T-helper 22 cell (primary cell): Measurements from ENCODE around the gene KRT37.

Experiments used
- DNase-seq: peaks from one replicate; pipeline ENCODE4 v3.0.0-alpha.2; 2020; ENCODE audit warnings: low read depth

KRT37 gene

DNA sequence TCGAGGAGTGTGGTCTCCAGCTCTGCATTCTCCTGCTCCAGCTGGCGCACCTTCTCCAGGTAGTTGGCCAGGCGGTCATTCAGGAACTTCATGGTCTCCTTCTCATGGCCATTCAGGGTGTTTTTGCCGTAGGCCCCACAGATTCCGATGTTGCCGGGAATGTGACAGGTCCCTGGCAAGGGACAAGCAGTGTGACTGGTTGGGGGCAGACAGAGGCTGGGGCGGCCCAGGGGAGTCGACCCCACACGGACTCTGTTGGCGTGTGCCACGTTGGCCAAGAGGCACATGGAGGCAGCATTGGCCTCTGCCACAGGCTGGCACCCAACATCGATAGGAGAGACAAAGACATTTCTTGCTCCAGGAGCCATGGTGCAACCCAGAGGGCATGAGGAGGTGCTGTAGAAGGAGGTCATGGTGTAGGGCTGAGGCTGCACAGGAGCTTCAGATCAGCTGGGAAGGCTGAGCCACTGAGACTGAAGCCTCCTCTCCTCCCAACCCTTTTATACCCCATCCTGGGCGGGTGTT is at the start of gene KRT37:
TSS of gene KRT37 (minus strand) at position 475 of the 525 bp plus-strand sequence. CDS start at position 413, 62 bp downstream.
- no peak for DNase-seq

DNA sequence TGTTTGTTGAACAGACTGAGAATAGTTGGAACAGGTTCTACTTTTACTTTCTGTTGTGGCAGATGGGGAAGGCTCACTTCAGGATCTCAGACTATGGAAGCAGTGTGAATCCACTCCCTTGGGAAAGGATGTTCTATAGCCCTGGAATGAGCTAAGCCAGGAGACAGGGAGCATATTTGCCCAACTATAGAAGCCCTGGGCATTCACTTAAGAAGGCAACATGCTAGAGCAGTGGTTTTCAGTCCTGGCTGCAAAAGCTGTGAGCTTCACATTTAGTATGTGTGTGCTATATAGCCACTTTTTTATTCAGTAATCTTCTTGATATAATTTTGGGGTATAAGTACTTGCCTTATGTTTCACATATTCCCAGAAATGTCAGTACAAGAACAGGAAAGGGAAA is 44.0 kb upstream of the KRT37 start:
- no peak for DNase-seq

DNA sequence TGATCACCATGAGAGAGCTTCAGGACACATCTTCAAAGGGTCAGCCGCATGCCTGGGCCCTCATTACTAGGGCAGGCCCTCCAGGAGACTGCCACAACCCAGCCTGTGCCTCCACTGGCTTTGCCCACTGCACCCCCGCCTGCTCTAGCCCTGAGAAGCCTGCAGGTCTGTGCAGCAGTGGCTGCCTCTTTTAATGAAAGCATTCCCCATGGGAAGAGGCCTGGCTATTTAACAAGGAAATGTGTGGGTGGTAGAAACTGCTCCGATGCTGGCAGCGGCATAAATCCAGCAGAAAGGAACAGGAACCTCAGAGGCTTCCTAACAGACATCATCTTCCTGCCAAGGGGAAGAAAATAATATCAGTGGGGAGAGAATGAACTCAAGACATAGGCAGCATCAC is 43.2 kb upstream of the KRT37 start:
- no peak for DNase-seq

DNA sequence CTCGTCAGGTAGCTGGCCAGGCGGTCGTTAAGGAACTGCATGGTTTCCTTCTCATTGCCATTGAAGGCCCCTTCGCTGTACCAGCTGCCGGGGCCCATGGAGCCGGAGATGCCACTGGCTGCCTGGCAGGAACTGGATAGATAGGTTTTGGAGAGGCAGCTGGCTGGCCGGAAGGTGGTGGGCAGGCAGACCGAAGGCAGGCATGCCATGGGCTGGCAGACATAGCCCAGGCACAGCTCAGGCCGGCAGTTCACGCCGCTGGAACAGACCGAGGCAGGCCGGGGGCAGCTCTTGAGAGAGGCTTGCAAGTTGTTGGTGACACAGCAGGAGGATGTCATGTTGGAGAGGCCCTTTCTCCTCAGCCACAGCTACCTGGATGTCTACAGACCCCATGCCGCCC is 42.6 kb upstream of the KRT37 start, which contains the start of gene KRT32:
TSS of gene KRT32 (minus strand) at position 399 of the 400 bp plus-strand sequence. CDS start at position 338, 61 bp downstream.
- no peak for DNase-seq

DNA sequence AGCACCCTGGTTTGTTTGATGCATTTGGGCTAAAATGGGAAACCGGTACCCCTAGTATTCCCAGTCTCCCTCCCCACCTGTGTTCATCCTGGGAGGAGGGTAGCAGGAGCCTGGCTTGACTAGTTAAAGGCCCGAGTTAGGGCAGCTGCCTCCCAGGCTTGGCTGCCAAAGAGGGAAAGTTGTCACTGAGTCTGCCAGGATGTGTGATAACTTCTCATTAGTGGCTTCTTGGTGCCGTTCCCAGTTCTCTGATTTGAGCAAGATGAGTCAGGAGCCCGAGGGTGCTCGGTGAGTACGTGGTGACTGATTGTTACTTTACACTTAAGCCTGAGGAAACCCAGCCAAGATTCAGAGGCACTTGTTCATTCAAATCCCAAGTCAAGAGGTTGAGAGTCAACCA is 40.3 kb upstream of the KRT37 start:
- DNase-seq = no peak

DNA sequence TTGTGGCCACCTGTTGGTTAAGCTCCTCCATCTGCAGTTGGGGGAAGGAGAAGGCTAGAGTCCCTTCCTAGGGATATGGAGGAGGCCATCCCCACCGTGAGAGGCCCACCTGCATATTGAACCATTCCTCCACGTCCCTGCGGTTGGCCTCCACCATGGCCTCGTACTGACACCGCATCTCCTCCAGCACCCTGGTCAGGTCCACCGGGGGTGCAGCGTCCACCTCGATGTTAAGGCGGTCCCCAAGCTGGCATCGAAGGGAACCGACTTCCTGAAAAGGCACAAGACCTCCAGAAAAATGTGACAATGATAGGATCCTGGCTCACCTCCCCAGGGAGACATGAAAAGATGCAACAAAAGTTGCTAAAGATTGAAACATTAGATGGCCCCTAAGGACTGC is 39.8 kb upstream of the KRT37 start:
- no peak for DNase-seq

DNA sequence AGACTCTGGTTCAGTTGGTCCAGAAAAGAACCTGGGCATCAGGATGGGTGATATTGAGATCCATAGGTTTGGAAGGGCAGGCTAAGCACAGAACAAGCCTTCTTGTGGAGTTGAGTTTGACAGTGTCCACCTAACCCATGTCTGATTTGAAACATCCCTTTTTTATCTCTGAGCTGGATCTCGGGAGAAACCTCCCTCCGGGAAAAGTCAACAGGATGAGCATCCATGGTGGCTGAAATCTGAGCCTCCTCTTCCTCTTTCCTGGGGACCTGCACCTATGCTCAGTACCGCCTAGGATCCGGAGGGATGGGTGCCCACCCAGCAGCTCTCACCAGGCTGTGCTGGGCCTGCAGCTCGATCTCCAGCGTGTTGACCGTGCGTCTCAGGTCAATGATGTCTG is 39.4 kb upstream of the KRT37 start:
- DNase-seq = no peak

DNA sequence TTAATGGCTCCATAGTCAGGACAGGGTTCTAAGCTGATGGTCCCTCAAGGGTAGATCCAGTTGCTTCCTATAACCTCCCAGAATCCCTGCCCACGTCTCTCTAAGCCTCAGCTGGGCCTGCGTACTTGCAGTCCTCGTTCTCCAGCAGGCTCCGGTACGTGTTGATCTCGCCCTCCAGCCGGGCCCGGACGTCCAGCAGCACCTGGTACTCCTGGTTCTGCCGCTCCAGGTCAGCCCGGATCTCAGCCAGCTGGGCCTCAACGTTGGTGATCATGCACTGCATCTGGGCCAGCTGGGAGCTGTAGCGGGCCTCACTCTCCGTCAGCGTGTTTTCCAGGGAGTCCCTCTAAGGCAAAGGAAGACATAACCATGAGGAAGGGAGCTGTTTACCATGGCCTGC is 38.3 kb upstream of the KRT37 start:
- DNase-seq = no peak

DNA sequence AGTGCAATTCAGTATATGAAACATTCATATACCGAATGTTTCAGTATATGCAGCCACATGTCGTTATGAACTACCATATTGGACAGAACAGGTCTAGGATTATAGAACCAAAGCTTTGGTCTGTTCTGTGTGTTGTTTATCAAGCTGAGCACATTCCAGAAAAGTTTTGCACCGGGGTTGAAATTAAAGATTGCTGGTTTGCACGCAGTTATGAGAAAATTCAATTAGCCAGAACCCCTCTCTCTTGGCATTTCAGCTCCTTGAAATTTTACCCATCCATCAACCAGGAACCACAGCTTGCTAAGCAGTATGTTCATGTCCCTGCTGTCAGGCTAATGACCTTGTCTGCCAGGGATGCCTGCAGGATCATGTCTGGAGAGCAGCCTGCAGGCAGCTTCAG is 33.3 kb upstream of the KRT37 start:
- no peak for DNase-seq

DNA sequence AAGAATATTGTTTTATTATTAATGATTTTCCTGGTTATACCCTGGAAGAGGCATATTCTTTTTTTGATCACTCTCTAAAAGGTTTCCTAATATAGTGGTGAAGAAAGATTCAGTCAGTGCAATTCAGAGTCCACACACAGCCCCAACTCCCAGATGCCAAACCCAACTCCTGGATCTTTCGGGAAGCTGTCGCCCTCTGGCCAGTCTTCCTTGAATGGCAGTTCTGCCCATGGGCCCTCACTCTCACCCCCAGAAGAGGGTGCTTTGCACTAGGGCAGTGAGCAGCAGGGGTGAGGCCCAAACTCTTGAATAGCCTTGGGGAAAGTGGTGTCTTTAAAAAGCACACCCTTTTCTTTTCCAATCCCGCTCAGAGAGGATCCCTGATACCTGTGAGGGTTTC is 31.8 kb upstream of the KRT37 start:
- no peak for DNase-seq

DNA sequence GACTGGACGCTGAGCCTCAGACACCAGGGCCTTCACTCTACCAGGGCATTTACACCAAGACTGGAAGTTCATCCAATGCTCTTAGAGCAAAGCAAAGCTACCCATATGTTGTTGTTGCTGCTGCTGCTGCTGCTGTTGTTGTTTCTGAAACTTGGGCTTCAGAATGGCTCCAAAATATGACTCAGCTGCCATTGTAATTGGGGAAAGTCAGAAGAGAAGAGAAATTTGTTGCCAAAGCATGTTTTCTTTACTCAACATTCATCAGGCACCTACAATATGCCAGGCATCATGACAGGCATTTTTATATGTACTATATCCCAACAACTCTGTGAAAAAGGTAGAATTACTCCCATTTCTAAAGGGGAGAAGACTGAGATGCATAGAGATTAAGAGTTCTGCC is 30.9 kb upstream of the KRT37 start:
- DNase-seq = no peak

DNA sequence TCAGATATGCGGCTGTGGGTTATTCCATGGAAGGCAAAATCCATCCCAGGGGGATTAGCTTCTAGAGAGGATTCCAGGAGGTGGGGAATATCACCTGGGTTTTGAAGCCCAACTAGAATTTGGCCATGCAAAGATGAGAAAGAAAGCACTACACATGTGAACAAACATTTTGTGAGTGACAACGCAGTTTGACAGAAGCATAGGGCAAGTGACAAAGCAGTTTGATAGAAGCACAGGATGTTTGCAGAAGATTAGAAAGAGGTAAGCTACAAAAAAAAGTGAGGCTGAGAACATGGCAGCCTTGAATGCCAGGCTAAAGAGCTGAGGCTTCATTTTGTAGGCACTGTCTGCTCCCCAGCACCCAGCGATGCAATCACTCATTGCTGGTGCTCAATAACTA is 28.7 kb upstream of the KRT37 start:
- no peak for DNase-seq

DNA sequence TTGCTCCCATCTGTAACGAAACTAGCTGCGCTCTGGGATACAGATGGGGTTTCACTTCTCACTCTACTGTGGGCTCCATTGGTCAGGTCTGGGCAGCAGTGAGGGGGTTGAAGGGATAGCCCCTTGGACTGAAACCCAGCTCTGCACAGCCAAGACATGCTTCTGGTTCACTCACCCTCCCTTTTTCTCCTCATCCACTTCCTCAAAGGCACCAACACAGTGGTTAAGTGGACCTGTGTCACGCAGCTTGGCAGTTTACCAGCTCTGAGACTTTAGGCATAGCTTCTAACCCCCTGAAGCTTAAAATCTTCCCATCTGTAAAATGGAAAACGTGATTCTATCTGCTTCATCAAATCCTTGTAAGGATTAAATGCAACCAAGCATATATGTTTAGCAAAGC is 27.9 kb upstream of the KRT37 start:
- no peak for DNase-seq

DNA sequence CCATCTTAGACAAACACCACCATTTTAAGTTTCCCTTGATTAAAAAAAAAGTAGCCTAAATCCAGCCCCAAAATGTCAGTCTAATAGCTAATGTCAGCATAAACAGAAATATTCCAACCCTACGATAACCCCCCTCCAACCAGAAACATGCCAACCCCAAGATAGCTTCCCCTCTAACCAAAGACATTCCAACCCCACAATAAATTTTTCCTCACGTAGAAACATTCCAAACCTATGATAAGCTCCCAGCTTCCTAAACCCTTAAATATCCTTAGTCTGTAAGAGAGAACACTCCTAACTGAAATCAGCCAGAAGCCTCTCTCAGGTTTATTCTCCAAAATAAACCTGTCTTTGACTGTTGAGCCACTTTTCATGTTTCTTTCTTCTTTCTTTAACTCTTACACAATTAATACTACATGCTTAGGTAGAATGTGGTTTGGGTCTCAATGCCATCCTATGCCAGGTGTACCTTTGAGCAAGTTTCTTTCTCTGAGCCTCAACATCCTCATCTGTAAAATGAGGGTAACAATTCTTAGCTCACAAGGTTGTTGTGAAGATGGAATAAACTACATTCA is 26.9 kb upstream of the KRT37 start:
- DNase-seq = no peak

DNA sequence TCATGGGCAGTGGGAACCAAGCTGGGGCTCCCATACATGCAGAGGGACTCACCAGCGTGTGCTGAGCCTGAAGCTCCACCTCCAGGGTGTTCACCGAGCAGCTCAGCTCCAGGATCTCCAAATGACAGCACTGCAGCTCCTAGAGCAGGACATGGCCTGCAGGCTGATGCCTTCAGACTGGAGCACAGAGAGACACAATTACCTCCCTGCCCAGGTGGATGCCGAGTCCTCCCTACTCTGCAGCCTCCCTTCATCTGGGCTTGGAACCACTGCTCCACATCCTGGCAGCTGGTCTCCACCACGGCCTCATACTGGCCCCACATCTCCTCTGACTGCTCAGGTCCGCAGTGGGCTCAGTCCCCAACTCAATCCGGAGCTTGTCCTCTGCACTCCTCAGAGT is 24.6 kb upstream of the KRT37 start:
- DNase-seq = no peak

DNA sequence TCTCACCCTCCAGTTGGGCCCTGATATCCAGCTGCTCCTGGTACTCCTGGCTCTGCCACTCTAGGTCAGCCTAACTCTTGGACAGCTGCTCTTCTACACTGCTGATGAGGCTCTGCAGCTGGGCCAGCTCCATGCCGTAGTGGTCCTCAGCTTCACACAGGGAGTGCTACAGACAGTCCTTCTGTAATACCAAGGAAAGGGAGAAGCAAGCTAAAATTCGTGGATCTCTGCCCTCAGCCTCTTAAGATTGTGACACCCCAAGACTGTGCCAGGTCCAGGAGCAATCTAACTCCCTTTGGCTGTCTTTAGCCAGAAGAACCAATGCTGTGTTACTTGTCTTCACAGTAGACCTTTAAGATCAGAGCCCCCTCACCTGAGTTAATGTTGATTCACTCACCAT is 24.1 kb upstream of the KRT37 start:
- no peak for DNase-seq

DNA sequence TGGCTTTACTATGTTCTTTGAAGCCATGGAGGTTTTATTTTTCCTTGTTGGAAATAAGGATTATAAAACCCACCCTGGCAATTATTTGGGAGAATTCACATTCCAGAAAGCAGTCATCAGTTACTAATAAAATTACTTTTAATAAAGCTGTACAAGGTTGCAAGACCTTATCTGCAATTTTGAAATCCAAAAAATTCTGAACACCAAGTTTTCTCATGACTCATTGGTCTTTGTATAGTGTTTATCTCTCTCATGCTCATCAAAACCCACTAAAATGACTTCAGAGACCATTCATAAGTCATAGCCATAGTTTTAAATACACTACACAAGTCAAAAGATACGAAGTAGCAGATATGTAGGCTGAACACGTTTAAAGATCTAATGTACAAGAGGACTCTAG is 22.4 kb upstream of the KRT37 start:
- DNase-seq = no peak

DNA sequence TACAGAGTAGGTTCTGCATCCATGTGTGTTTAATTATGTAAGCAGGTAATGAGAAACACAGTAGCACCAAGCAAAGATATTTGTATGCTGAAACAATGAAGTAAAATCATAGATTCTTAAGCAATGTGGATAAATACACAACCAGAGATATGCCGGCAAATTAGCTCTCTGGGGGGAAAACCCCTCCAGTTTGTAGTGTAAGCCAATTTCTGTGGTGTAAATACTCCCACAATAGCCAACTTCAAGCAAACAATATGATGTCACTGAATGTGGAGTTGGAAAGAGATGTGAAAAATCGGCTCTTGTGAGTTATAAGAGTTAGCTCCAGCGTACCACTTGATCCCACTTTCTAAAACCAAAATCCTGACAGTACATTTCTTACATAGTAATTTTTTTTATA is 20.3 kb upstream of the KRT37 start:
- no peak for DNase-seq

DNA sequence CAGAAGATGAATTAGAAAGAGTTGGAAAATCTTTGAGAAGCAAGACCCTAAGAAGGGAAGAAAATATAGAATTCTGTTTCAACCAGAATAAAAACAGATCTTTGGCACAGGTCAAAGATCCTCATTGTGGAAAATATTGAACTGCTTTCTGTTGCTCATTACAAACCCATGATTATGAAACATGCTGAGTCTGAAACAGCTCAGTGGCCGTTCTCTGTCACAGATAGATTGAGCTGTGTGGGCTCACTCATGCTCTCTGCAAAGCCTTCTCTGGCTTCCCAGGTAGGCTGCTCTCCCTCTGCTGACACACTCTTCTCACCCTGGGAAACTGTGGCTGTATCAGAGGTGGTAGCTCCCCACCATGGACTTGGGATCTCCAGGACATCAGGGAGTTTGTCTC is 19.8 kb upstream of the KRT37 start:
- no peak for DNase-seq

DNA sequence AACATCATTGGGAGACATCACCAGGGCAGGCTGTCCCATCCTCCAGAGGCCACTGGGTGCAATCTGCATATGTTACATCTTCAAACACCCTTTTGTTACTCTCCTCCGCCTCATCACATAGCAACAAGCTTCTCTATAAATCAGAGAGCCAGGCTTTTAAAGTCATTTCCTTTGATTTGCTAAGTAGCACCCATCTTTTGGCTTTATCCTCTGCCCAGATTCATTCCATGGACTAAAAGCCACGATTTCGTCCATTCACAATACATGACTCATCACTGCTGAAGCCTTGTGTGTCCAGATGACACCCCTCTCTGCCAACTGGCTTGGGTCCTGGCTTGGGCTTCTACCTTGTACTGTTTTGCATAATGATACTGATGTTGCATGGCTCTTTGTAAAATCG is 18.4 kb upstream of the KRT37 start:
- no peak for DNase-seq

DNA sequence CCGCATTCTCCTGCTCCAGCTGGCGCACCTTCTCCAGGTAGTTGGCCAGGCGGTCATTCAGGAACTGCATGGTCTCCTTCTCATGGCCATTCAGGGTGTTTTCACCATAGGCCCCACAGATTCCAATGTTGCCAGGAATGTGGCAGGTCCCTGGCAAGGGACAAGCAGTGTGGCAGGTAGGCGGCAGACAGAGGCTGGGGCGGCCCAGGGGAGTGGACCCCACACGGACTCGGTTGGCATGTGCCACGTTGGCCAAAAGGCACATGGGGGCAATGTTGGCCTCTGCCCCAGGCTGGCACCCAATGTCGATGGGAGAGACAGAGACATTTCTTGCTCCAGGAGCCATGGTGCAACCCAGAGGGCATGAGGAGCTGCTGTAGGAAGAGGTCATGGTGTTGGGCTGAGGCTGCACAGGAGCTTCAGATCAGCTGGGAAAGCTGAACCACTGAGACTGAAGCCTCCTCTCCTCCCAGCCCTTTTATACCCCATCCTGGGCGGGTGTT is 16.2 kb upstream of the KRT37 start, which contains the start of gene KRT38:
TSS of gene KRT38 (minus strand) at position 453 of the 503 bp plus-strand sequence. CDS start at position 391, 62 bp downstream.
- no peak for DNase-seq

DNA sequence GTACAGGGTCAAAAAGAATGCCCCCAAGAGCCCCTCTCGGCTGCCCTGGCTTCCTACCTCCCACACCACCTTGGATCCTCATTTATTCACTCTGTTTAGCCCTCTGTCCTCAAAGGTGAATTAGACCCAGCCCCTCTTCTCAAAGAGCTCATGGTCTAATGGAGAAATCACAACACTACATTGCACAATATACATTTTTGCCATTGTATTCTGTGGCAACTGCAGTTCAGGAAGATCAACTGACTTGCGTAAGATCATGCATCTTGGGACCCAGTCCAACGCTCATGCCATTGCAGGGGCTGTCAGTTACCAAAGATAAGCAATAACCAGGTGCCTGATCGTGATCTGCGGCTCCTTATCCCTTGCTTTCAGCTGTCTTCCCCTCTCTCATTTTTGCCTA is 15.0 kb upstream of the KRT37 start:
- DNase-seq = no peak

DNA sequence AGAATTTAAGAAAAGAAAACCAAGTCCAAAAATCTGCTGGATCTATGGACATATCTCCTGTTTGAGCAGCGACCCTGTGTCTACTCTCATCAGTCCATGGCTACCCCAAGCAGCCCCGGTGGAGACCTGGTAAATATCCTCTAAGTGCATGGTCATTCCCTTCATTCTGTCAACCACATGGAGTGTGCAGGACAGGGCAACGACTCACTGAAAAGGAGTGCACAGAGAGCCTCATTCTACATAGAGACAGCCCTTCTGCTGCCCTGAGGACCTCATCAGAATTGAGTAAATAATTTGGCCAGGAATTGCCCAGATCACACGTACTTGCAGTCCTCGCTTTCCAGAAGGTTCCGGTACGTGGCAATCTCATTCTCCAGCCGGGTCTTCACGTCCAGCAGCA is 13.4 kb upstream of the KRT37 start:
- DNase-seq = no peak

DNA sequence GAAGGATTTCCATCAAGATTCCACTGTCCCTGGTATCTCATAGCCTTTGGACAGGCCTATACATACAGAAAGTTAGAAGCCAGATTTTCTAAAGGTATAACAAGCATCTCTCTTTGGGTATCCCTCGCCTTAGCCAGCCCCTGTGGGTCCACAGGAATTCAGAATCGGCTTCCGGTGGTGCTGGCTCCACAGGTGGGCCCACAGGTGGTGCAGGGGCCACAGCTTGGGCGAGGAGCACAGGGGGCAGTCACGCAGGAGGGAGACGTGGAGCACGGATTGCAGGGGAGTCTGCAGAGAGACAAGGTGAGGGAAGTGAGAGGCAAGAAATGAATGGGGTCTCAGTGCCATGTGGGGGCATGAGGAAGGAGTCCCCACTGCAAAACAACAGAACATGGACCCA is 12.9 kb upstream of the KRT37 start:
- no peak for DNase-seq
